ENCODE results near the gene SAMD11.

Gene SAMD11

GRCh38 chr1:905071-905749, 18.5 kb upstream of the SAMD11 start:
- no peak for DNase-seq

DNA sequence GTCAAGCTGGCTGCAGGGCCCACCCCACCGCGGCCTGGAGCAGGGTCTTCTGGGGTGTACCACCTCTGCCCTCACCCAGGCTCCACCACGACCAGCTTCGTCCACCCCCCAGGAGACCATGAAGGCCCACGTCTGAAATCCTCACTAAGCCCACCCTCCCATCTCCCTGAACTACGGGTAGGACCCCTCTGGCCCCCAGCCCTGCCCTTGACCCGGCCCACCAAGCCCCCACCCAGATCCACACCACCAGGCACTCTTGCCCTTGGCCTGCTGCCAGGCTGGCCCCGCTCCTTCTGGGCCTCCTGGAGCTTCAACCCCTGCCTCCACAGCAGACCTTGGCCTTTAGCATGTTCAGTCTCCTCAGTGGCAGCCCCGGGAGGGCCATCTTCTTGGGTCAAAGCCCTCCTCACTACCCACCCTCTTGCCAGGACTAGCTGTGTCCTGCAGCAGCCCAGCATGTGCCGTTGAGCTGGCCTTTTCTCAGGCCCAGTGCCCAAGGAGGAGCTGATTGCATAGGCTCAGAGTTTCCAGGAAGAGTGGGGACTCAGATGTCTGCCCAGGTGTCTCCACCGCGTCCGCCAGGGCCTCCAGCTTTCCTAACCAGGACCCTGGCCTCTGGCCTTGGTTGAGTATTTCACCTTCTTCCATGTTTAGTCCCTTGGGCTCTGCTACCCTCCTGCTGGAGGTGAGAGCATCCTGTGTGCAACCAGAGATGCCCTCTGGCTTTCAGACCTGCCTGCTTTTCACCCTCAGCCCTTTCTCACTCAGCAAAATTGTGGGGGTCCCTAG, 17.7 kb upstream of the SAMD11 start:
- no peak for DNase-seq

DNA sequence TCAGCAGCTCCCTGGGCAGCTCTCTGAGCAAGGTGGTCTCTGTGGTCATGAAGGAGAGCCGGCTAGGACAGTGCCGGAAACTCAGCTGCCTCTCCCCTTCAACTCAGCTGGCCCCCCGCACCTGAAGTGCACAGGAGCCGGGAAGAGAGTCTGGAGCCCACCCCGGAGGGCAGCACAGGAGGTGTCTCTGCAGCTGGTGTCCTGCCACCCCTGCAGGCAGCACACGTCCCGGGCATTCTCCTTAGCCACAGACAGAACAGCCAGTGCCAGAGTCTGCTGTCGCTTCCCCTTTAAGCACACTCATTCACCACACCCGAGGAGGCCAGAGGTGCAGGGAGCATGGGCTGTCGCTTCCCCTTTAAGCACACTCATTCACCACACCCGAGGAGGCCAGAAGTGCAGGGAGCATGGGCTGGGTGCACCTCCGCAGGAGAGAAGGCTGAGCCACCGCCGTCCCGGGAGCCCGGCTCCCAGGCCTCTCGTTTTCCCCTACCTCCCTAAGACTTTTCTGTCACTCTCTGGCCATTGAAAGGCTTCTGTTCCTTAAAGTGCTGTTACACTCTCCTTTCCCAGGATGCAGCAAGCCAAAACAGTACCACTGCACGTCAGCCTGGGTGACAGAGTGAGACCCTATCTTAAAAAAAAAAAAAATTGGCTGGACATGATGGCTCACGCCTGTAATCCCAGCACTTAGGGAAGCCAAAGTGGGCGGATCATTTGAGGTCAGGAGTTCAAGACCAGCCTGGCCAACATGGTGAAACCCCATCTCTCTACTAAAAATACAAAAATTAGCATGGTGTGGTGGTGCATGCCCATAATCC, 16.9 kb upstream of the SAMD11 start:
- DNase-seq: no peak

- no peak for DNase-seq
Measured at GRCh38 chr1:907611-908451, 15.9 kb upstream of the SAMD11 start.

DNA sequence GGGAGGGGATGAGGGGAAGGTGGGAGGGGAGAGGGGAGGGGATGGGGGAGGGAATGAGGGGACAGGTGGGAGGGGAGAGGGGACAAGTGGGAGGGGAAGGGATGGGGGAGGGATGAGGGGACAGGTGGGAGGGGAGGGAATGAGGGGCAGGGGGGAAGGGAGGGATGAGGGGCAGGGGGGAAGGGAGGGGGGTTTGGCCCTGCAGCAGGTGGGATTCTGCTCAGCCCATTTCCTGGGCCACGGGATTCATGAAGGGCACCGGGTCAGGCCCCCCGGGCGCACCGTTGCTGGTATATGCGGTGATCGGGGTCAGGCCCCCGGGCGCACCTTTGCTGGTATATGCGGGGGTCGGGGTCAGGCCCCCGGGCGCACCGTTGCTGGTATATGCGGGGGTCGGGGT, 15.1 kb upstream of the SAMD11 start:
- DNase-seq: no peak

GRCh38 chr1:909861-910310, 13.8 kb upstream of the SAMD11 start:
- no peak for DNase-seq

GRCh38 chr1:910311-910880, 13.3 kb upstream of the SAMD11 start:
- DNase-seq: no peak

DNA sequence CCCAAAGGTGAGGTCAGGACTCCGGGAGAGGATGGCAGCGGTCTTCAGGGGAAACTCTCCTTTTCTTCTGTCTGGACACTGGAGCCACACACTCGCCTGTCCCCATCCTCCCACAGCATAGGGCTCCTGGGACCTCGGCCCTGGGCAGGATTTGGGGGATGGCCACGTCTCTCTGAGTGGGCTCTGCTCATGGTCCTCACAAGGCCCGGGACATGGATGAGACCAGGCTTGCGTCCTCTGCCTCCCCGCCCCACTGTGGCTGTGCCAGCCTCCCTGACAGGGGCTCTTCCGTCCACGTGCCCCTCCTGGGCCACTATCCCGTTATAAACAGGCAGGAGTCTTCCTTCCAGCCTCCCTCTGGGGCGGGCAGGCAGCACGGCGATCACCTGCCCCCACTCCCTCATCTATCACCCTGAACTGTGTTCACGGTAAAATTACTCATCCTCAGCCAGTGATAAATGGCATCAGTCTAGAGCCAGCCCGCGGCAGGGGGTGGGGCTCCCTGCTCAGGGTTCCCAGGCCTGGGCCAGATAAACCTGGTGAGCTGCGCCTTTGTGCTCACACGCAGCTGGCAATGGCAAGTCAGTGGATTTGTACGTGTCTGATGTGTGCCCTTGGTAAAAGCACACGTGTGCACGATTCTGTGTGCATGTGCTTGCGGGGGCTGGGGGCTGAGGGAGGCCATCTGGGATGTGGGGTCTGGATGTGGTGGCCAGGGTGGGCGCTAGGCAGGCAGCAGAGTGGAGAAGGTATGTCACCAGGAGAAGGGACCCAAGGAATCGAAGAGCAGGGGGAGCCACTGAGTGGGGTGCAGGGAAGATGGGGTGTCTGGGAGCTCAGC, 12.6 kb upstream of the SAMD11 start:
- no peak for DNase-seq

GRCh38 chr1:911875-912739, 11.6 kb upstream of the SAMD11 start:
- no peak for DNase-seq

DNA sequence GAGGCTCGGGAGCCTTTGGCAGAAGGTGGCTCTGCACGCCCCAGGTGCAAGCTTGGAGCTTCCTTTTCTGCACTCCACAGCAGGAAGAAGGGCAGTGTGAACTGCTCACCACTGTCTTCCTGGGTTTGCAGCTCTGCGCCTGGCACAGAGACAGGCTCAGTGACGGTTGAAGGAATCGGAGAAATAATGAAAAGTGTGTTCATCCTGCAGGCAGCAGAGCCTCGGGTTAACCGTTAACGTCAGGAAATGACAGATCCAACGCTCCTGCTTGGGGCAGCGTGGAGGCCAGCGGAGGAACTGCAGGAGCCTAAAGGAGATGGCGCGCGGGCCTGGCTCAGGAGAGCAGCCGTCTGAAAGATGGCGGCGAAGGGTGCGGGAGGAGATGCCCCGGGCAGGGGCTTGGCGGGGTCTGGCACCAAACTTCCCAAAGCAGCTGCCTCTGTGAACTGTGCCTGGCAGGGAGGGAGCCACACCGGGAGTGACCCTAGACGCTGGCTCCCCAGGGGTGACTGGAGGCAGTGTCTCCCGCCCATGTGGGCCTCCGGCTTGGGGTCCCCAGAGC, 10.9 kb upstream of the SAMD11 start:
- no peak for DNase-seq

GRCh38 chr1:913491-914130, 10.1 kb upstream of the SAMD11 start:
- no peak for DNase-seq

GRCh38 chr1:914131-914890, 9.4 kb upstream of the SAMD11 start:
- no peak for DNase-seq

DNA sequence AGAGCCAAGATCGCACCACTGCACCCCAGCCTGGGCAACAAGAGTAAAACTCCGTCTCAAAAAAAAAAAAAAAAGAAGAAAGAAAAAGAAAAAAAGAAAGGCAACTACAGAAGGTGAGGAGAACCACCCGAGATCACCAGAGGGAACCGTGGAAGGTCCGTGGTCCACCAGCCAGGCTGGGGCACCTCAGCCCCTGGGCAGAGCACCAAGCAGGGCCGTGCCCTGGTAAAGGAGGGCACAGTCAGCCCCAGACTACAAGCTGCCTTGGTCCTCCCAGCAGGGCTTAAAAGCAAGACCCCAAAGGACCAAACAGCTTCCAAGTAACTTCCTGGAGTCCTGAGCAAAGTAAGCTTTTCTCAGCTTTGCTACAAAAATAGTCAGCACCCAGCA, 8.8 kb upstream of the SAMD11 start:
- no peak for DNase-seq

DNA sequence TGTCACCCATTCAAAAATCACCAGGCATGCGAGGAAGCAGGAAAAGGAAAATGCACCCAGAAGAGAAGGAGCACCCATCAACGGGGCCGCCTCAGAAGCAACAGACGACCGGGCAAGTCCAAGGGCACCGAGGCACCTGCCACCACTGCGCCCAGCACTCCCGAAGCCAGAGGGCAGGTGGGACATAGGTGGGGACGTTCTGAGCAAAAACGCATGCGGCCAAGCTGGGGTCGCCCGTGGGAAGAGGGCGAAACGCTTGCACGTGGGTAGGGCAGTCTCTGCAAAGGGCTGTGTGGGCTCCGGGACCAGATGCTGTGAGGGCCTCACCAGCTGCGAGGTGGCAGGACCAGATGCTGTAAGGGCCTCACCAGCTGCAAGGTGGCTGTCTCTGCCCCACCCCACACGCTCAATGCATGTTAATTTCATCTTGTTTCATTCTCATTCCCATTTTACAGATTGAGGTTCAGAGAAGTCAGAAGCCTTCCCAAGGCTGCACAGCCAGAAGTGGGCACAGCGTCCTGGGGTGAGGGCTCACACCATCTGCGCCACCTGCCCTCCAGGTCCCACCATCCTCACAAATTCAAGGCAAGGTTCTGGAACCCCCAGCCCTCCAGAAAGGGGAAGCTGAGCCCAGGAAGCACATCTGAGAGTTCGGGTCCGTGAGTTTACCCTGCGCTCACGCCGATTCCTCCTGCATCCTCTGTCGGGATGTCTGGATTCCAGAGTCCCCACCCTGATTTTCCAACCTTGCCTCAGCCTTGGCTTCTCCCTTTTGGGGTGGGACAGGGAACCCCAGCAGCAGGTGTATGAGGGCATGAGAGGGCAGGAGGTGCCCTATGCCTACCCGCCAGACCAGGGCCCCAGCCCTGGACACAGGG, 8.2 kb upstream of the SAMD11 start:
- DNase-seq: no peak

GRCh38 chr1:916173-917075, 7.3 kb upstream of the SAMD11 start:
- DNase-seq: no peak

- no peak for DNase-seq
Measured at GRCh38 chr1:917076-917459, 6.7 kb upstream of the SAMD11 start.

All from NCI-H1436 (cell line).